Activated CD4-positive, alpha-beta T cell treated with anti-CD3 and anti-CD28 coated beads for 24 hours (primary cell): ENCODE results near the gene SCN3B.

Source experiments
- DNase-seq, 2 donors: peaks; one replicate each; pipeline ENCODE4 v3.0.0-alpha.2; 2020; ENCODE audit warnings: low read depth in 2 of 2

The SCN3B gene

DNA sequence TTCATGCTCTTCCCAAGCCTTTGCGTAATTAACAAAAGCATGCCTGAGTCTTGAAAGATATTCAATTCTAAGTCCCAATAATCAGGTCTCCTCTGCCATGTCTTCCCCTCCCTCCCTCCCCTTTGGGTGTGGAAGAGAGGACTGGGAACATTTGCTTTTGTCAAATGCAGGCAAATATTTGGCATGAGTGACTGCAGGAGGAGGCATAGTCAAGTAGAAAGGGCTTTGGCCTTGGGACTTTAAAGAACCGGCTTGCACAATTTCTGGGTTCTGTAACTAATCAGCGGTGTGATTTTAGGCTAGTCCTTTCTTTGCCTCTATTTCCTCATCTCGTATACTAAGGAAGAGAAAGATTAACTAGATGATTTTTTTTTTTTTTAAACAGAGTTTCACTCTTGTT is 59.5 kb downstream of the SCN3B start:
- no peak for DNase-seq

DNA sequence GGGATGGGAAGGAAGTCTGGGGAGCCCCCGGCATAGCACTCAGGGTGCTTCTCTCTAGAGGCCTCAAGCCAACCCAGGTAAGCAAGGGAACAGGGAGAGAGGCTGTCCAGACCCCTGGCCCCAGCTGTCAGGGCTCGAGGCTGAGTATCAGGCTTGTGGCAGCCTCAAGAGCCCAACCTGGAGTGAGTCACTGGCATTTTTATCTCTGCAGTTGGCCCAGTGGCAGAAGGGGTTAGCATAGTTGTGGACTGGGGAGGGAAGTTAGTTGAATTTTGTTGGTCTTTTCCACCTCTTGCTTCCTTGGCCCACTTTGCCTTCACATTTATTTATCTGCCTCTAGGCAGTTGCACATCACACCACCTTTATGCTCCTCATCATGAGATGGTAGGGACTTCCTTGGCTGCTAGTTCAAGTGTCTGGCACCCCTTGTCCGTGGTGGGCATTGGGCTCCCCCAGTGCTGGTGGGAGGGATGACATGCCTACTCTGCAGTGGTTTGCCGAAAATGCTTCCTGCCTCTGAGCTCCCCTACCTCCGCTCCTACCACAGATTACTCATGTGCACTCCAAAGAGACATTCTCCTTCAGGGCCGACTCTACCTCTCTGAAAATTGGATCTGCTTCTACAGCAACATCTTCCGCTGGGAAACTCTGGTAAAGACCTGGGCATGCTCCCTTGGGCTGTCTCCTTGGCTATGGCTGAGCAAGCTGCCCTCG is 60.1 kb downstream of the SCN3B start:
- DNase-seq, result no peak

DNA sequence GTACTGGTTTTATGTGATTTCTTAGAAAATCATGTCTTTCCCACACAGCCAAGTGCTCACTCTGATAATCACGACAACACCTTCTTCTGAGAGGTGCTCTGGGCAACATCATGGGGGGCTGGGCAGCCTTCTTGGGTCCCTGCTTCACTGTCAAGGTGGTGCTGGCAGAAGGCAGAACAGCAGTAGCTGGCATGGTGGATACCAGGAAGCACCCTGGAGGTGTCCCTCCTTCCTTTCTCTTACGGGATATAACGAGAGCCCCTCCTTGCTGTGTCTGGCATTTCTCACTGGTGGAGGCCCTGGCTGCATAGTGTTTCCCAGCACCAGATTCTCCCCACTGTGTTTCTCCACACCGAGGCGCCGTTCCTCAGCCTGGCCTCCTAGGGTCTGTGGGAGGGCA is 60.9 kb downstream of the SCN3B start:
- DNase-seq, result no peak

DNA sequence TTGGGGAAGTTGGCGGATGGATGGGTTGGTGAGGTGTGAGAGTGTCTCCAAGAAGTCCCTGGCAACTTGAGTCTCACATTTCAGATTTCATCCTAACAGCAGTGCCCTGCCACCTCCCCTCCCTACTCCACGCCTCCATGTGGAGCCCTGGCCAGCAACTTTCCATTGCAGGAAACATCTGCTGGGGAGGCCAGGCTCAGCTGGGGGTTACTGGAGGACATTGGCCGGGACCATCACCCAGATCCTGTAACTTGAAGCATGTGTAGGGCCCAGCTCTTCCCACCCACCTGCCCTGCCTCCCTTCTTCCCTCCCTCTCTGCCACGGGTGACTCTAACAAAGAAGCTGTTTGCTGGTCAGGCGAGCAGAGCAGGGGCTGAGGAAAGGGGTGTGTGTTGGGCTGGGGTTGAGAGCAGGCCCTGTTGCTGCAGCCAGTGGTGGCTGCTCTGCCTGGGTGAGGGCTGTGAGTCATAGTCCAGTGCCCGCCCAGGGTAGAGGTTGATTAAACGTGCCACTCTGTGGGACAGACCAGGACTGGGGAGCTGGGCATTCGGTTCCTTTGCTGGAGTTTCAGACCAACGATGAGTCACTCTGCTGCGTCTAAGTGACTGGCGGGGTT is 64.0 kb downstream of the SCN3B start:
- DNase-seq, result no peak

DNA sequence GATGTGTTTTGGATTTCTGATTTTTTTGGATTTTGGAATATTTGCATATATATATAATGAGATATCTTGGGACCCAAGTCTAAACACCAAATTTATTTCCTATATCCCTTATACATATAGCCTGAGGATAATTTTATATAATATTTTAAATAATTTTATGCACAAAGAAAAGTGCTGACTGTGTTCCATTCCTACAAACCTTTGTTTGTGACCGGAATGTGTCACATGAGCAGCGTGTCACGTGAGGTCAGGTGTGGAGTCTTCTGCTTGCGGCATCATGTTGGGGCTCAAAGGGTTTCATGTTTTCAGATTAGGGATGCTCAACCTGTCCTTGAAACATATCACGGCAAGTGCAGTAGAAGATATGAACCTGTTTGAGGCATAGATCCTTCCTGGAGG is 65.6 kb downstream of the SCN3B start:
- no peak for DNase-seq

DNA sequence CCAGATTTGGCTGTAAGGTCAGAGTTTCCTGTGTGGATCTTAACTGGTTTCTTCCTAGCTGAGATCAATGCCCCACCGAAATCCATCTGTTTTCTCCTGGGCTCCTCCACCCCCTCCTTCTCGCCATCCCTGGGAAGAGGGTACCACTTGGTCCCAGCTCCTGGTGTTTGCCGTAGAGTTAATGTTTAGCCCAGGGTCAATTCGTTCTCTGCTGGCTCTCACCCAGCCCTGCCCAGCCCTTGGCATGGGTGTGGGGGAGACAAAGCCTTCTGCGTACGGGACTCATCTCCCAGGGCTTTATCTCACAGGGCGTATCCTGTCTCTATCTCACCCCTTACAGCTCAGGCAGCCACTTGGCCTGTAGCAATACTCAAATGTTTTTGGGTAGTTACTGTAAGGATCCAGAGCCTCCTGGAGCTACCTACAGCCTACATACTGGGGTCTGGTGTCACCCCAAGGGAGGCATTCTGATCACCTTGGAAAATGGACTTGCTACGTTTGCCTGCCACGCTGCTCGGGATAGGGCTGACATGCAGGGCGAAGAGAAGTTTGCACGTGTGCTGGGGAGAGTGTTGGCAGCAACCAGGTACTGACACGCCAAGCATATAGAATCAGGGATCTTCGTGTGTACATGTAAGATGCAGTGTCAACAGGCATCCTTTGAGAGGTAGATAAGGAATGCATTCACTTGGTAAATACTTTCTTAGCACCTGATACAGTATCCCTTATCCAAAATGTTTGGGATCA is 66.1 kb downstream of the SCN3B start:
- DNase-seq, result no peak

DNA sequence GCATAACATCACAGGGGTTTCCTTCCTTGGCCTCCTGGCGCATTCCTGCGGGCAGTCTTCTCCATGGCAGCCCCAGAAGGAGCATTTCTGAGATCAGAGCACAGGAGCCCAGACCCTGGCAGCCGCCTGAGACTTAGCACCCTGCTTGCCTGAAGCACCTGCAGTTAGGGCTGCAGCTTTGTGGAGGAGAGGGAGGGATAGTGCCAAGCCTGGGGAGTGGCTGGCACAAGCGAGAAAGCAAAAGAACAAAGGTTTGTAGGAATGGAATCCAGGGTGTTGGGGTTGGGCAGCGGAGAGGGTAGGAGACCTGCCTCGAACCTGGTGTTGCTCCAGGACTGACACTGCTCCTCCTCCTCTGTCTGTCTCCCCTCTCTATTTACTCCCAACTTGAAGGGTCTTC is 66.9 kb downstream of the SCN3B start:
- DNase-seq, result no peak

DNA sequence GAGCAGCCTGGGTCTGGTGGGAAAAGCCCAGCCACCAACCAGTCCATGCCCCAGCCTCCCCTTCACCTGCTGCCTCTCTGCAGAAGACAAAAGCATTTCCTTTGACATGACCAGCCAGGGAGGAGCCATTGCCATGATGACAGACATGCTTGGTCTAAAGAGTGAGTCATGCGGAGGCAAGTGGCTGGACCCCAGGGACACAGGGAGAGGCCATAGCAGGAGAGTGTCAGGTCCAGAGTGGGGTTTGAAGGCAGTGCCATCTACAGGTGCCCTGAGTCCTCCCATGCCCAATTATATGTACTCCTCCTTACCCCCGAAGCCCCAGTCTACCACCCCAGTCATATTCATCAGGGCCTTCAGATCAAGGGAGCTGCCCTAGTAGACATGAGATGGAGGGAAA is 67.4 kb downstream of the SCN3B start:
- no peak for DNase-seq

DNA sequence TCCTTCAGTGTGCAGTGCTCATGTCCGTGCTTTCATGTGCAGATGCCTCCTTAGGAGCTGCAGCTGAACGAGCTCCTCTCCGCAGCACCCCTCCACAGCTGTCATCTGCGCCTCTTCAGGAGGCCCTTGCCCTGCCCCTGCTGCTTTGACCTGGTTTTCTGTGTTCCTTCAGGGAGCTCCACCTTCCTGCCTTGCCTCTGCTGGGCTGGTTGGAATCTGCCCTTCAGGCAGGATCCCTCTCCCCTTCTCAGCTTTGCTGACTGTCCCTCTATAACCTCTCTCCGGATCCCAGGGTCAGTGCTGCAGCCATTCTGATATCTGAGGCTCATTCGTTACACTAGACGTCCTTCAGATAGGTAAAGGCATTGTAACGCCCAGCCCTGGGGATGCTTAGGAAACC is 67.9 kb downstream of the SCN3B start:
- no peak for DNase-seq

DNA sequence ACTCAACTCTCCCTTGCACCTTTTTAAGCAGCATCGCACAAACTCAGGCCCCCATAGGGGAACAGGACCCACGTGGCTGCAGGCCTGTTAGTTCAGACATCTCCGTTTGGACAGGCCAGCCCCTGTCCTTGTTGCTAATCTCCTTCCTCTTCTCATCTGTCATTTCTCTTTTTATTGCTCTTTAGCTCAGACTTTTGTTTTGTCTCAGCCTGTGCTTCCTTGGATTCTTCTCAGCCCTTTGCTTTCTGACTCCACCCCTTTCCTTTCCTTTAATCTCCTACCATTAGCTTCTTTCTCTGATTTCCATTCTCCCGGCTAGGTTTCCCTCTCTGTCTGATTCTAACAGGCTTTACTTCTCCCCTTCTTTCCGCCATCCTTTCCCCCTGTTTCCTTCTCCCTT is 68.7 kb downstream of the SCN3B start:
- no peak for DNase-seq

DNA sequence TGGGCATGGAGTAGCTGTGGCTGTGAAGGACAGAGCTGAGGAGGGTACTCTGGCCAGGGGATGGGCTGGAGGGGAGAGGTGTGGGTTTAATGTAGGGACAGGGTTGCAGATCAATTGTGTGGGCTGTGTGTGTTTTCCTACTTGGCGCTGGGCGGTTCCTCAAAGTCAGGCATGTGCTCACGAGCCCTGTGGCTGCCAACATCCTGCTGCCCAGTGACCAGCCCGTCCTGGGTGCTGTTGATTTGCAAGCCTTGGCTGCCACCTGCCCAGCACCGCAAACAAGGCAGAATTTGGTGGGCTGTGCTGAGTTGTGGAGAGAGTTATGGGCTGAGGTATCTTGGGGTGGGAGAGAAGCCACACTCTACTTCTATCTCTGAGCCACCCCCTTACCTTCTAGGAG is 69.2 kb downstream of the SCN3B start:
- no peak for DNase-seq

DNA sequence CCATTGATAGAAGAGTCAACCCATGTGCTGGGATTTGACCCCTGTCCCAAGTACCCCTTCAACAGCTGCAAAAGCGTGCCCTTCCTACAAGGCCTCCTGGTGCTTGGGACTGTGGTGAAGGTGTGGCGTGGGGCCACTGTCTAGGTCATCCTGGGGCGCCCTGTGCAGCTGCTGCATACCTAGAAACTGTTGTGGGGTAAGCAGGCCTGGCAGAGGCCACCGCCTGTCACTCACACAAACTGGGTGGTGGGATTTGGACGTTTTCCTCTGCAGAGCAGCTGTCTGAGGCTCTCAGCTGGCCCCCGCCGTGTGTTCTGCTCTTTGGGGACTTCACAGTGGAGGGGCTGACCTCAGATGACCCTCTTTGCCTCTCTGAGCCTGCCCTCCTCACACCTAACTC is 69.7 kb downstream of the SCN3B start:
- no peak for DNase-seq

DNA sequence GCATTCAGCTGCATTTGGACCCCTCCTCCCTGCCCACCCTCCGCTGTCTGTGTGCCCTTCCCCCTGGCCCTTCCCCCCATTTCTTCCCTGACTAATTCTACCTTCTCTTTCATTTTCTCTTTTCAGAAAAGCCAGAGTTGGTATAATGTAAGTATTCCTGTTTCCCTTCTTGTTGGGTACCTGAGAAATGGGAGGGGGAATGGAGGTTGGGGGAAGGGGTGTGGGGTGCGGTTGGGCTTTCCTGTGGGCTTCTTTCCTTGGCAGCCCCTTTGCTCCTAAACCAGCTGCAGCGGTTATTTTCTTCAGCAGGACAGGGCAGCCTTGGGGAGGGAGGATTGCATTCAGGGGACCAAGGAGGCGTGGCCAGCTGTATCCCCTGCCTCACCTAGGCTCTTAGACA is 70.2 kb downstream of the SCN3B start:
- no peak for DNase-seq

DNA sequence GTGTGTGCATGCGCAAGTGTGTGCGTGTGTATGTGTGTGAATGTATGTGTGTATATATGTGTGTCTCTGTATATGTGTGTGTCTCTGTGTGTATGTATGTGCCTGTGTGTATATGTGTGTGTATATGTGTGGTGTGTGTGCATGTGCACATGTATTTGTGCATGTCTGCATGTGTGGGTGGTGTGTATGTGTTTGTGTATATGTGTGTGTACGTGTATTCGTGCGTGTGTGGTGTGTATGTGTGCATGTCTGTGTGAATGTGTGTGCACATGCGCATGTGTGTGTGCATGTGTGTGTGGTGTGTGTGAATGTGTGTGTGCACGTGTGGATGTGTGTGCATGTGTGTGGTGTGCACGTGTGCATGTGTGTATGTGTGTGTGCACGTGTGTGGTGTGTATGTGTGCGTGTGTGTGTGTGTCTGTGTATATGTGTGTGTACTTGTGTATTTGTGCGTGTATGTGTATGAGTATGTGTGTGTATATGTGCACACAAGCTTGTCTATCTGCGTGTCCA is 71.4 kb downstream of the SCN3B start:
- no peak for DNase-seq

DNA sequence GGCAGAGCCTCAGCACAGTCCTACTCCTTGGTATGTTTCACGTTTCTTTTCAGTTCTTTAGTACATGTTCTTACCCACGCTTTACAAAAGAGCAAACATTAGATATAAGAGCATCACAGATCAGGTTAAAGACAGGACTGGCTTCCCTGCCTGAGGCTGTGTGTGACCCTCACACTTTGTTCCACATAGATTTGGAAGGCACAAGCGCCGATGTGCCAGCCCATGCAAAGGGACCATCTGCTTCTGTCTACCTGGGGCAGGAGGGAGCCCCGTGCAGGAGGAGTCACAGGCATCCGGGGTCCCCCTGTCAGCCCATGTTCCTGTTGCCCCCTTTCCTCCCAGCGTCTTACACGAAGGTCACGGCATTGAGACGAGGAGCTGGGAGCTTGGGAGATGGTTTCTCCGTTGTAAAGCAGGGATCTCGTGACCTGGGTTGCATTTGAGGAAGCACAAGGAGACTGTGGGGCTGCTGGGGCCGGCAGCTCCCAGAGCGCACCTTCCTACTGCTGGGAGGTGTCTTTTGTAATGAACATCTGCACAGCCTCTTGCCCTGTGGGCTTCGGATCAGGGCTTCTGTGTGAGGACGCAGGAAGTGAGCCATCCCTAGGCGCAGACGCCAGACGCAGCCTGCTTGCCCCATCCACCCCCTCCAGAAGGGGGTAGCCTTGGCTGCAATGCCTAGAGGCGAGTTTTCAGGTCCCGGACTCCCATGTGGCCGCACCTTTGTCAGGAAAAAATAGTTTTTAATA is 72.6 kb downstream of the SCN3B start:
- DNase-seq, result no peak

DNA sequence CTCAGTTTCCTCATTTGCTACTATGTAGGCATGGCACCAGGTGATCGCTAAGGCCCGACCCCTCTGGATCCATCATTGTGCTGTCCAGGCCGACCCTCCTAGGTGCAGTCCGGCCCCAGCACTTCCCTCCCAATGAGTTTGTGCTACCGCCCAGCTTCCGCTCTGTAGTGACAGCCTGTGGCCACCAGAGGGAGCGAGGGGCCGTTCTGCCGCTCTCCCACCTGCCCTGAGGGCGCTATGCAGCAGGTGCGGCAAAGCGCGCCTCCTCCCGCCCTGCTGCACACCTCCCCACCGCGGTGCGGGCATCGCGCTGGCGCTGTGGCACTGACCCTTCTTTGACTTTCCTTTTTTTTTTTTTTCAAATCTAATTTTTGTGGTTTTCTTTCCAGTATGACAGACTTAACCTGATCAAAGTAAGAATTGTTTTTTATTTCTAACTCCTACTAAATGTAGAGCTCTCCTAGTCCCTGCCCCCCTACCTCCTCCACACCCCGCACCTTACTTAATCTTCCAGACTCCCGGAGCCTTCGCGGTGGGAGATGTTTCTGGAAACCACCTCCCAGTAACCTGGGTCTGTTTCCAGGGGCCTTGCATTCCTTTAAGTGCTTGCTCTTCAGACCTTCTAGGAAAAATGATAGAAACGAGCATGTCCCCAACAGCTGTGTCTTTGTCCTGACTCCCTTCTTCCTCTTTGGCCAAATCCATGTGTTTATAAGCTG is 73.7 kb downstream of the SCN3B start:
- DNase-seq, result peak; percentile 41 to 57

DNA sequence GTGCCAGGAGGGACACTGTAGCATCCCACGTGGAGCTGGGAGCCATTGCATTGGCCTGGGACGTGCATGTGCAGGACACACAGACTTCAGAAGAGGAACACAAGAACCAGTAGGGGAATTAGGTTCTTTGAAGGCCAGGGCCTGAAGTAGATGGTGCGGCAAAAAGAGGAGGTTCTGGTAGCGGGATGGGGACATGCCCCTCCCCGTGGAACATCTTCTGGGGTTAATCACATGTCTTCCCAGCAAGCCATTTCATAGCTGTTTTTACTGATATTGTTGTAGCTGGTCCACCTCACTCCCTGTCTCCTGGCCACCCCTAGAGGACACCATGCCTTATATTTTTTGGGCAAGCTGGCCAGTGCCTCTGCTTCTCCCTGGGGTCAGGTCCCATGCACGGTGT is 74.3 kb downstream of the SCN3B start:
- no peak for DNase-seq

DNA sequence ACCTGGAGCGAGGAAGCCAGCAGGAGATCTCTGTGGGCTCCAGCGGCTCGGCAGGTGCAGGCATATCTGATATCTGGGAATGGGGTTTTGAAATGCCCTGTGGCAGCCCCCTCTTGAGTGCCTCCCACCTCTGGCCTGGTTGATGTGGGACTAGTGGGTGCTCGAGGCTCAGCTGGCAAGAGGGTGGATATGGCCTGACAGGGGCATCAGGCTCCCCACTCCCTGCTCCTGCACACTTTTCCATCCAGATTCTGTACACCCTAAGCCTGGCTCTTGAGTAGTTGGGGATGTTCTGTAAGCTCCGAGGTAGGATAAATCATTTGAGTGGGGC is 75.0 kb downstream of the SCN3B start:
- DNase-seq, result no peak
